Measurements from ENCODE around the gene EVC2.
"Not testable (repeated sequence)": the region's sequence is repeated elsewhere in the genome, so short reads cannot be mapped to it uniquely, and the experiment has no call there.

EVC2 gene

DNA sequence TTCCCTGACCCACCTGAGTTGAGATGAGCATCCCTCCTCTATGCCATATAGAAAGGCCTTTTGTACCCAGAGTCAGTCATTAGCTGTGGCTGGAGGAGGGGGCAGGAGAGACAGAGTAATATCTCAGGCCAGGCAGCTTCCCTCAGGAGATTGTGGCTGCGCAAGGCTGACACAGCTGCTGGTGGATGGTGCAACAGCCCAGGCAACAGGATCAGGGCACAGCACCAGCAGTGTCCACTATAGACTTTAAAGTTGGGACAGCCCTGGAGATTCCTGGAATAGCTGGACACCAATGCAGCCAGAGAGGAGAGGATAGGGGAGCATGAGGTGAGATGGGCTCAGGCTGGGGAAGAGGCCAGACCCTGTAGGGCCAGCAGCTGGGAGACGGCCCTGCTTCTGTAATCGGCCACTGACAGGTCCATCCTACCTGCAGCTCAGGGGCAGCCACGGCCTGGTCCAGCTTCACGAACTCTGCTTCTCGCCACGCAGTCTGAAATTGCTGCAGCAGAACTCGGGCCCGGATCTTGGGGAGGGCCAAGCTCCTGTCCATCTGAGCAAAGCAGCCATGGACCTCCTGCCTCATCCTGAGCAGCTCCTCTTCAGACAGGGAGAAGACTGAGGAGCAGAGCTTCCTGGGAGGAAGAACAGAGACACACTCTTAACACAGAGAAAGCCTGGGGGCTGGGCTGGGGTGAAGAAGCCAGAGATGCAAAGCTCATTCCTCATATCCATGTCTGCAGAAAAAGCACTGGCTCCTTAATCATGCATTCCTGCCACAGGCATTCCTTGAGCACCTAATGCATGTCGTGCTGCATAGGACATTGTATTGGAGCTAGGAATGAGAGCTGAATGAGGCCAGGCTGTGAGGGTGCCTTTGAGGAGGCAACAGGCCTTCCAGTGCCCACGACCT lies 90.1 kb downstream of the EVC2 start:
- ATAC-seq = no peak

DNA sequence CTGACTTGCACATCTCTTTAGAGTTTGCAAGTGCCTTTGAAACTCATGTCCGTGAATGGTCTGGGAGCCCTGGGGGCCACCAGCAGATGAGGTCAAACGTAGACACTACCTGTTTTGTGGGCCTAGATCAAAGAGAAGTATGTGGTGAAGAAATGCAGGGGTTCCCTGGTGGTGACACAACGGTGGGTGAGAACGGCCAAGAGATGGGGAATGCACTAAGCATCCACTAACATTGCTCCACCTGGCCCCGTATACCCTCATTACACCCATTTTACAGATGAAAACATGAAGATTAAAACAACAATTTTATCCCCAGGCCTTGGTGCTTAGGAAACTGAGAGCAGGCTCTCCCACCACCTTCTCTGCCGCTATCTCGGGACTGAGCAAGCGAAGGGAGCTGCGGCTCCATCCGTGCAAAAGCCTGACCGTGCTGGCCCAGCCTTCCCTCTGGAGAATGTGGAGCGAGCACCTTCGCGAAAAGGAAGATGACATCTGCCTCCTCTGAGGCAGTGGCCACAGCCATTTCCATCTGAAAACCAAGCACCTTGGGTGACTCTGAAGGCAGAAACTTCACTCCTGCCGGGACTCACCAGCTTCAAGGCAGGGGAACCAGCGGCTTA lies 91.9 kb downstream of the EVC2 start:
- ATAC-seq = no peak

DNA sequence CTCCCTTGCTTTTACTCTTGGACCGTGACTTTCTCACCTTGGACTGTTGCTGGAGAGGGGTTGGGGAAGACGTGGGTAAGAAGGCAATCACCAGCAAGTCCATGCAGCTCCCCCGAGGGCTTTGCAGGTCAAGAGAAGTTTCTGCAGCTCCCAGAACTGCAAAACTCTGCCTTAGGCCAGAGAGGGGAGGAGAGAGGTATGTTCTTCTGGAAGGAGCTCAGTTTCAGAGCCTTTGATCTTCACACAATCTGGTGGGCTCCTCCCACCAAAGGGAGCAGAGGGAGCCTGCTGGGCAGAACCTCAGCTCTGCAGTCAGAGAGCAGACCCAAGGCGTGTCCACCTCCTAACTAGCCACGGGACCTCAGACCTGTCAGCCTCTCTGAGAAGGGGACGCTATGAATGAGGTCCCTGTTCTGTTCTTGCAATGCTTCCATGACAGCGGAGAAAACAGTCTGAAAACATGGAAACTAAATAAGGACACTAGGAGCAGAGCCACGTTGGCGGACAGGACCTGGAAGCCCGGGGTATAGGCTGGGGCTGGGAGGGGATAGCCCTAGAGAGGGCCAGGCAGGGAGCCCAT lies 92.8 kb downstream of the EVC2 start:
- no peak for ATAC-seq

GRCh38 chr4:5611750-5612149 lies 96.6 kb downstream of the EVC2 start:
- ATAC-seq = no peak

DNA sequence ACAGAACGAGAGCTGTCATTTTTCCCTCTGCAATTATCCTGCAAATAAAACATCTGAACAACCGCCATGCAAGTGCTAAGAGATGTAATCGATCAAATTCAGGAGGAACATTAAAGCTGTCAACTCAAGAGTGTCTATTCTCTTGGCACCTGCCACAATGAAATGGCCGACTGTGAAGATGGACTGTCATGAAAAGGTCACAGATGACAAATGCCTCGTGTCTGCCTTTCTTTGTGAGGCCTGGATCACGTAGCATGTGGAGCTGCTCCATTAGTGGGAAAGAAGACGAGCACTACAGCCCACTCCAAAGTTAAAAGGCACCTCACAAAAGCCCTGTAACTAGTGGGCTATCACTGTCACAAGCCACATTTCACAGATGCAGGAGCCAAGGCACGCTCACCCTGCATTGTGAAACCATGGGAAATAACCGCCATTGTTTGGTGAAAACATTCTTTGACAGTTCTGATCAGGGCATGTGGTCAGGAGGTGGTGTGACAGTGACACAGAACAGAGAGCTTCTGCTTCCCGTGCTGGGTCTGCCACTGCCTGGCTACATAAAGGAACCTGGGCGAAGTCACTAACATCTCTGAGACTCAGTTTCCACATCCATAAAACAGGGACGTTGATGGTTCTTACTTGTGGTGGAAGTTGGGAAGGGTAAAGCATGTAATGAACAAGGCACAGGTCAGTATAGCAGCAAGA lies 98.9 kb downstream of the EVC2 start:
- ATAC-seq = no peak

GRCh38 chr4:5593828-5594227 lies 114.5 kb downstream of the EVC2 start:
- ATAC-seq = not testable (repeated sequence)

- no peak for ATAC-seq
Measured at GRCh38 chr4:5592272-5592671, 116.1 kb downstream of the EVC2 start.

DNA sequence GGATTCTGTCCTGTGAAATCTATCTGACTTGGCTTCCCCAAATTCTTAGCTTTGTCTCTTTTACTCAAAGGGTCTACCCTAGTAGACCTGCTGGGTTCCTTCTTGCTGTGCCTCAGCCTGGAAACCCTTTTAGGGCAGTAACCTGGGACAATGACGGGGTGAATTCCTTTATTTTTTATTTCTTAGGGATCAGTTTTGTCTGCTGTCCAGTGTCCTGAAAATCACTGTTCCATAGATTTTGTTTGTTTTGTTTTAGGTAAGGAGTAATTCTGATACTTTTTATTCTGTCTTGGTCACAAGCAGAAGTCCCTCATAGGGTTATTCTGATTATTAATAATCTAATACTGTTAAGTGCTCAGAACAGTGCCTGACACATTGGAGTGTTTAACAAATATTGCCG lies 118.9 kb downstream of the EVC2 start:
- no peak for ATAC-seq

GRCh38 chr4:5588046-5588445 lies 120.3 kb downstream of the EVC2 start:
- no peak for ATAC-seq

- ATAC-seq = no peak
Measured at GRCh38 chr4:5575941-5576340, 132.4 kb downstream of the EVC2 start.

DNA sequence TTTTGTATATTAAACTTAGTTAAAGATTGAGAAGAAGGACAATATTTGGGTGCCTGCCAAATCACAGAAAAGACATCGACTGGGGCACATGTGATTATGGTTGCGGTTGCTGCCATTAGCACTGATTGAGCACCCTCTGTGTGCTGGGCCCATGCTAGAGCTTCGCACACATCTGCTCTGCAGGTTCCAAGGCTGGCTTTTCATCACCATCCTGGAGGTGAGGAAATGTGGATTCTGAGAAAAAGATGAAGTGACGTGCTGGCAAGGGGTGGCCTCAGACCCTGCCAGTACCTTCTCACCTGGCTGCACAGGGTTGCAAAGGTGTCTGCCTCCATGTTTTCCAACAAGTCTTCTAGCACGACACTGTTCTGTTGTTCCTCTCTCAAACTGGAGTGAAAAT lies 134.0 kb downstream of the EVC2 start:
- ATAC-seq = no peak

DNA sequence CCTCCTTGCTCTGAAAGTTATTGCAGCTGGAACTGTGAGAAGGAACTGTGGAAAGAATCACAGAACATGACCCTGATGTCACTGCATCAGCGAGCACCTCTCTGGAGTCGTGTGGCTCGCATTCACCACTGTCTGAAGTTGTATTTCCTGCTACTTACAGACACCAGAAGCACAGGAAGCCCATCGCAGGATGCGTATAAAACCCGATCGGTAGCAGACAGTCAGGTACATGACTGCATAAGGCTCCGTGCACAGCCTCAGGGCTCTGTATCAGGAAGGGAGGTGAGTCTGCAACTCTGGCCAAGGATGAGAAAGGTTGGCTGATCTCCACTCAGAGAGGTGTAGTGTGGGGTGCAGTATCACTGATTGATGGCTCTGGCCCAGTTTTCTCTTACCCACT lies 134.4 kb downstream of the EVC2 start:
- no peak for ATAC-seq

DNA sequence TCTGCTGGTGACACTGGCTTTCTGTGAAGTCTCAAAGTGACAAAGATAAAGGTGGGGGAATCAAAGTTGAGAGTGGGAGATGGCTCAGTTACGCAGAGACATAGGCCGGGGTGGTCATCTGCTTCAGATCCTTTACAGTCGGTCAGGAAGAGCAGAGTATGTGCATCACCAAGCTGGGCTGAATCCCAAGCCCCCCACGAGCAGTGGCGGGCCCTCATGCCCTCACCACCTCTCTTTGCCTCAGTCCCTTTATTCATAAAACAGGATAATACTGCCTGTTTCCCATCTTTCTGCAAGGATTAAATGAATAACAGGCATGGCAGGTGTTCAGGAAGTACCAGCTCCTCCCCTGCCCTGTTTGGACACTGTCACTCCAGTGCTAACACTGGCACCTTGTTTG lies 135.6 kb downstream of the EVC2 start:
- no peak for ATAC-seq

- no peak for ATAC-seq
Measured at GRCh38 chr4:5572114-5572513, 136.2 kb downstream of the EVC2 start.

- ATAC-seq = no peak
Measured at GRCh38 chr4:5571646-5572045, 136.7 kb downstream of the EVC2 start.

DNA sequence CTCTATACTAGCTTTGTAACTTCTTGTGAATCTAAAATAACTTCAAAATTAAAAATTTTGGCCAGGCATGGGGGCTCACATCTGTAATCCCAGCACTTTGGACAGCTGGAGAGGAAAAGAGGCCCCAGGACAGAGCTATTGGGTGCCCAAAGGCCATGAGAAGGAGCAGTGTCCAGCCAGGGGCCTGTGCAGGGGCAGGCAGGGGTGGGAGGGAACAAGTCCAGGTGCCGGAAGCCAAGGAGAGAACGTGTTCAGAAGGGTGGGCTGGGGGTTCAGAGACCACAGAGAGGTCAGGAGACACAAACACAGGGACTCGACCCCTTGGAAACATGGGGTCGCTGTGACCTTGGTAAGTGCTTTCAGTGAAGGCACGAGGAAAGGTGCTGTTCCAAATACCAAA lies 138.9 kb downstream of the EVC2 start:
- ATAC-seq = no peak

DNA sequence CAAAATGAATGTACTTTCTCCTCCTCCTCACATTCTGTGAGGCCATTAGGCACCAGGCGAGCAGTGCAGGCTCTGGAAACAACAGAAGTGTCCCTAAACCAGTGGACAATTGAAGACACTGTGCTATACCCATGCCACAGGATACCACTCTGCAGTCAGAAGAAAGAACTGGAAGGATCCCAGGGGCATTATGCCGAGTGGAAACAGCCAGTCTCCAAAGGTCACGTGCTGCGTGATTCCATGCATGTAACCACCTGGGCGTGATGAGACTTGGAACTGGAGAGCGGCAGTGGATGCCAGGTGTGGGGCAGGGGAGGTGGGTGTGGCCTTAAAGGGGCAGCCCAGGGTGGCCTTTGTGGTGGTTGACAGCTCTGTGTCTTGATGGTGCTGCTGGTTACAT lies 139.4 kb downstream of the EVC2 start:
- ATAC-seq = no peak

DNA sequence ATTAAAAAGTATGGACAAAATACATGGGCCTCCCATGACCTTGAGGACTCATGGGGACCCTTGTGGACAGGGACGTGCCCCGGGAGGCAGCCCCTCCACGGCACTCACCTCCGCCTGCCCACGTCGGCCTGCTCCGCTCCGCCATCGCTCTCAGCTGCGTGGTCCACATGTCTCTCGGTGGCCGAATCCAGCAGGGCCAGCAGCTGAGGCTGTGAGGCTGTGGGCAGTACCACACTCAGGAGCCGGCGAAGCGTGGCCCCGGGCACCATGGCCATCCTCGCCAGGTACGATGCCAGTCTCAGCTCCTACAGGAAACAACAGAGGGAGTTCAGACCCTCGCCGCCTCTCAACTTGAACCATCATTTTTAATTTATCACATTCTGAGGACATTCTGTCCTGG lies 140.0 kb downstream of the EVC2 start:
- no peak for ATAC-seq

- ATAC-seq = no peak
Measured at GRCh38 chr4:5566991-5567390, 141.4 kb downstream of the EVC2 start.

DNA sequence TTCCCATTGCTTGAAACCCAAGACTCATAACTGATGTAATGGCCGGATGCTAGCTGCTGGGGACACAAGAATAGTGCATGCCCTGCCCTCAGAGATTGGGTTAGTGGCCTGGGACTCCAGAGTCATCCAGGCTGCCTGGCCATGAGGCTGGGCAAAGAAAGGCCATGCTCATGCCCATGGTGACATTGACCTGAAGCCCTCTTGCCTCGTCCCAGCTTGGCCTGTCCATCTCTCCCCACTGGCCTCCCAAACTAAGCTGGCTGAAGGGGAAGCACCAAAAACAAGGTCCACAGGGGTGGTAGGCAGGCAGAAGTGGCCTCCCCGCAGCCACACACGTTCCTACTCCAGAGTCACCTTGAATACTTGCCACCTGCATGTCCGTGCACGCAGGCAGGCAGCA lies 141.8 kb downstream of the EVC2 start:
- no peak for ATAC-seq

DNA sequence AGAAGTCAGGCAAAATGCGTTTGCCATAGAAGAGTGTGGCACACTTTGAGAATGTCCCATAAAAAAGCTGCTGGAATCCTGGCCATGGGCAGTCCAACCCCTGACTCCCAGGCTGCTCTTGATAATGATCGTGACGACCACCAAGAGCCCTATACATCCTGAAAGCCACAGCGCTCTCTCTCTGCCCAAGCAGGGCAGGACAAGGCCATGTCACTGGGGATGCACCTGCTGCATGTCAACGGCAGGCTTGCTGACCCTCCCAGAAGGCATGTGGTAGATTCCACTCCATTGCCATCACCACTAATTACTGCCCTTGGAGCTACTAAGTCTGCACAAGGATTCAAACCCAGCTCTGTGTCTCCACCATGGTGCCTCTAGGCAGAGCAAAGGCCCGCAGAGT lies 144.5 kb downstream of the EVC2 start:
- ATAC-seq = no peak

- ATAC-seq = no peak
Measured at GRCh38 chr4:5562476-5562875, 145.9 kb downstream of the EVC2 start.

- ATAC-seq = no peak
Measured at GRCh38 chr4:5561286-5561685, 147.1 kb downstream of the EVC2 start.

- no peak for ATAC-seq
Measured at GRCh38 chr4:5558502-5558901, 149.9 kb downstream of the EVC2 start.

Data from activated CD4-positive, CD25-positive, alpha-beta regulatory T cell treated with anti-CD3 and anti-CD28 coated beads, Interleukin-2, amount 50 U/mL, for 24 hours (primary cell).